Prostate gland (tissue), 2 donors: ENCODE measurements around the gene MAGI2.

ENCODE experiments used
- CTCF ChIP-seq, 4 experiments: fragments of 200-600 bp in 2 of 4; fragments of 450-650 bp in 2 of 4; sonication (generic) in 2 of 4; IDR thresholded peaks; 1 replicate in 3 of 4; 2 replicates in 1 of 4; pipeline ENCODE4 v1.5.1; 2016 to 2019; ENCODE audit warnings: antibody characterized with exemption in 4 of 4, mild to moderate bottlenecking in 2 of 4, moderate library complexity in 2 of 4
- POLR2A ChIP-seq: fragments of 450-650 bp; IDR thresholded peaks from one replicate; pipeline ENCODE4 v1.6.1; 2016; ENCODE audit warnings: antibody characterized with exemption, mild to moderate bottlenecking
- POLR2AphosphoS5 ChIP-seq: sonication (generic); formaldehyde crosslinking; IDR thresholded peaks from one replicate; pipeline ENCODE4 v1.6.1; 2017; ENCODE audit warnings: antibody characterized with exemption

DNA sequence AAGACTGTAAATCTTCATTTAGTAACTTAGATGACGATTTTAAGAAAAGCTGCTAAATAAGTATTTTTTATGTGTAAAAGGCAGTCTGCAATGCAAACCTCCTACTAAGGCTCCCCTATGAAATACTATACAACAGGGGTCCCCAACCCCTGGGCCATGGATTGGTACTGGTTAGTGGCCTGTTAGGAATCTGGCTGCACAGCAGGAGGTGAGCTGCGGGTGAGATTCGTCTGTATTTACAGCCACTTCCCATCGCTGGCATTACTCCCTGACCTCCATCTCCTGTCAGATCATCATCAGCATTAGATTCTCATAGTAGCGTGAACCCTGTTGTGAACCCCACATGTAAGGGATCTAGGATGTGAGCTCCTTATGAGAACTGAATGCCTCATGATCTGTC is 580.4 kb downstream of the MAGI2 start:
- TF ChIP-seq CTCF (IDR thresholded peaks at IDR 0.05): no peak
- TF ChIP-seq POLR2AphosphoS5: no peak
- no peak for TF ChIP-seq POLR2A
